ENCODE results near the gene IRF8.
A peak's percentile ranks its signal among the peaks of the same experiment; 100 is the strongest.

Gene IRF8

GRCh38 chr16:85851034-85851785 lies 47.8 kb upstream of the IRF8 start:
- H3K4me2 ChIP-seq (ENCODE audit: low read length): peak overlapping the region; percentile 50
- H4K20me1 ChIP-seq (ENCODE audit: insufficient read depth, low read length): no peaks in the 10 kb centered on the region
- H3K36me3 ChIP-seq (replicated peaks; ENCODE audit: low read depth, low read length): no peaks in the 10 kb centered on the region
- H3K27ac ChIP-seq (ENCODE audit: low read length): no peak overlapping the region
- H3K9ac ChIP-seq (ENCODE audit: low read length): no peak overlapping the region
- H3K79me2 ChIP-seq (ENCODE audit: low read length): no peaks in the 10 kb centered on the region
- H3K4me1 ChIP-seq (ENCODE audit: low read length): peaks cover 33% of the 10 kb centered on the region
- TF ChIP-seq EZH2phosphoT487 (IDR thresholded peaks at IDR 0.05; ENCODE audit: low read depth) (no peak), CTCF (IDR thresholded peaks at IDR 0.05; ENCODE audit: low read depth, low read length) (no peak)
- H2AFZ ChIP-seq (ENCODE audit: low read depth, low read length): no peak overlapping the region
- H3K9me3 ChIP-seq (ENCODE audit: insufficient read depth, low read length): 0 out of 2 replicates have a peak, but pooled peaks cover 5% of the 10 kb centered on the region
- H3K27me3 ChIP-seq (ENCODE audit: low read depth, low read length): peaks cover 21% of the 10 kb centered on the region; the same call in 1 of the 2 replicates
- H3K4me3 ChIP-seq (ENCODE audit: low read length): peak overlapping the region; percentile 9; the same call in 1 of the 2 replicates

- Histone ChIP-seq H2AFZ (ENCODE audit: low read depth, low read length) (no peak overlapping the region; the same call in 1 of the 2 replicates), H3K4me3 (ENCODE audit: low read length) (no peak overlapping the region), H3K4me1 (ENCODE audit: low read length) (peaks cover 59% of the 10 kb centered on the region), H3K79me2 (ENCODE audit: low read length) (no peaks in the 10 kb centered on the region), H4K20me1 (ENCODE audit: insufficient read depth, low read length) (no peaks in the 10 kb centered on the region), H3K4me2 (ENCODE audit: low read length) (peak overlapping the region; percentile 11; the same call in 1 of the 2 replicates), H3K27ac (ENCODE audit: low read length) (no peak overlapping the region), H3K36me3 (replicated peaks; ENCODE audit: low read depth, low read length) (no peaks in the 10 kb centered on the region), H3K9me3 (ENCODE audit: insufficient read depth, low read length) (0 out of 2 replicates have a peak, but pooled peaks cover 5% of the 10 kb centered on the region), H3K27me3 (ENCODE audit: low read depth, low read length) (peaks cover 21% of the 10 kb centered on the region; the same call in 1 of the 2 replicates), H3K9ac (ENCODE audit: low read length) (no peak overlapping the region)
- TF ChIP-seq EZH2phosphoT487 (IDR thresholded peaks at IDR 0.05; ENCODE audit: low read depth) (no peak), CTCF (IDR thresholded peaks at IDR 0.05; ENCODE audit: low read depth, low read length) (no peak)
Observed at GRCh38 chr16:85853547-85854545, 45.1 kb upstream of the IRF8 start.

GRCh38 chr16:85854935-85855334 lies 44.0 kb upstream of the IRF8 start:
- H3K4me1 ChIP-seq (ENCODE audit: low read length): peaks cover 70% of the 10 kb centered on the region
- H3K4me3 ChIP-seq (ENCODE audit: low read length): no peak overlapping the region
- TF ChIP-seq CTCF (IDR thresholded peaks at IDR 0.05; ENCODE audit: low read depth, low read length): no peak
- TF ChIP-seq EZH2phosphoT487 (IDR thresholded peaks at IDR 0.05; ENCODE audit: low read depth): no peak
- H3K4me2 ChIP-seq (ENCODE audit: low read length): no peak overlapping the region
- H3K9me3 ChIP-seq (ENCODE audit: insufficient read depth, low read length): 0 out of 2 replicates have a peak, but pooled peaks cover 5% of the 10 kb centered on the region
- 0 out of 2 replicates have a peak, but pooled peaks cover 12% of the 10 kb centered on the region for H3K27me3 ChIP-seq (ENCODE audit: low read depth, low read length)
- no peak overlapping the region for H3K9ac ChIP-seq (ENCODE audit: low read length)
- no peaks in the 10 kb centered on the region for H4K20me1 ChIP-seq (ENCODE audit: insufficient read depth, low read length)
- H3K36me3 ChIP-seq (replicated peaks; ENCODE audit: low read depth, low read length): no peaks in the 10 kb centered on the region
- H2AFZ ChIP-seq (ENCODE audit: low read depth, low read length): no peak overlapping the region
- no peaks in the 10 kb centered on the region for H3K79me2 ChIP-seq (ENCODE audit: low read length)
- H3K27ac ChIP-seq (ENCODE audit: low read length): no peak overlapping the region

Data from OCI-LY3 (cell line).